IMR-90 (cell line): ENCODE results near the gene MEIOB. TPM values are rescaled to one million over a fixed set of nuclear protein-coding genes. Genes with fewer than 3 reads are reported as not detected.

Experiments
- ATAC-seq: fragments of 200-7000 bp; cut with Tn5 transposase; 2 replicates; pipeline ENCODE4 v1.9.1; 2020; ENCODE audit warnings: low read depth, mild to moderate bottlenecking, moderate library complexity
- BruUV-seq: library from RNA; stranded (reverse); fragments of 400-500 nt; replicated peaks from 2 replicates; lab custom pipeline; 2021; lab: Mats Ljungman, UMichigan
- CTCF ChIA-PET: fragments of 300-600 bp; formaldehyde crosslinking; extraction: SDS; loops from one replicate; lab custom pipeline; 2021; ENCODE audit warnings: antibody characterized with exemption; lab: Yijun Ruan, JAX
- POLR2A ChIA-PET: fragments of 300-600 bp; sonication (Branson Sonifier 250); formaldehyde crosslinking; loops from one replicate; lab custom pipeline; 2022; ENCODE audit warnings: antibody characterized with exemption; ENCODE audit not compliant: unreplicated experiment; lab: Charles Lee
- DNase-seq: peaks from one replicate; pipeline ENCODE4 v3.0.0; 2013
- H2AFZ ChIP-seq: replicated peaks from 2 replicates; pipeline ENCODE3; 2013; ENCODE audit warnings: low read length, mild to moderate bottlenecking; ENCODE audit not compliant: poor library complexity
- H2AK5ac ChIP-seq: 2 replicates; pipeline ENCODE4 v1.6.1; 2013; ENCODE audit warnings: low read depth, low read length, inconsistent platforms
- H2AK9ac ChIP-seq: replicated peaks from 2 replicates; pipeline ENCODE3; 2013; ENCODE audit warnings: mild to moderate bottlenecking, low read depth, low read length, moderate library complexity; ENCODE audit not compliant: poor library complexity
- H2BK120ac ChIP-seq: 2 replicates; pipeline ENCODE4 v1.6.1; 2013; ENCODE audit warnings: low read depth, low read length, inconsistent platforms
- H2BK15ac ChIP-seq: 3 replicates; pipeline ENCODE4 v1.6.1; 2013; ENCODE audit warnings: low read depth, low read length, inconsistent platforms
- H2BK20ac ChIP-seq: 2 replicates; pipeline ENCODE4 v1.6.1; 2013; ENCODE audit warnings: low read depth, mild to moderate bottlenecking, inconsistent platforms, low read length, moderate library complexity
- H2BK5ac ChIP-seq: 2 replicates; pipeline ENCODE4 v1.6.1; 2013; ENCODE audit warnings: mild to moderate bottlenecking, low read depth, low read length, inconsistent platforms; ENCODE audit not compliant: poor library complexity, severe bottlenecking
- H3K14ac ChIP-seq: replicated peaks from 2 replicates; pipeline ENCODE4 v1.6.1; 2013; ENCODE audit warnings: low read depth, low read length, inconsistent platforms
- H3K18ac ChIP-seq: 2 replicates; pipeline ENCODE4 v1.6.1; 2013; ENCODE audit warnings: low read depth, low read length, control low read depth
- H3K23ac ChIP-seq: 2 replicates; pipeline ENCODE4 v1.6.1; 2013; ENCODE audit warnings: low read depth, low read length, inconsistent platforms
- H3K27ac ChIP-seq: 2 replicates; pipeline ENCODE4 v1.5.1; 2013; ENCODE audit warnings: mild to moderate bottlenecking, control low read depth, low read length; ENCODE audit not compliant: insufficient read depth
- H3K27me3 ChIP-seq: 2 replicates; pipeline ENCODE4 v1.6.1; 2013; ENCODE audit warnings: low read length; ENCODE audit not compliant: control insufficient read depth, insufficient read depth
- H3K36me3 ChIP-seq: 2 replicates; pipeline ENCODE4 v1.6.1; 2013; ENCODE audit warnings: low read length, mixed read lengths; ENCODE audit not compliant: control insufficient read depth, insufficient read depth
- H3K4ac ChIP-seq: 2 replicates; pipeline ENCODE4 v1.6.1; 2013; ENCODE audit warnings: low read depth, low read length, inconsistent platforms
- H3K4me1 ChIP-seq: 2 replicates; pipeline ENCODE4 v1.6.1; 2013; ENCODE audit warnings: low read length, mixed read lengths; ENCODE audit not compliant: control insufficient read depth, insufficient read depth
- H3K4me2 ChIP-seq: 2 replicates; pipeline ENCODE4 v1.6.1; 2013; ENCODE audit warnings: low read depth, mild to moderate bottlenecking, control low read depth, low read length, moderate library complexity
- H3K4me3 ChIP-seq: 2 replicates; pipeline ENCODE4 v1.5.1; 2013; ENCODE audit warnings: low read depth, mild to moderate bottlenecking, control low read depth, low read length, moderate library complexity; ENCODE audit not compliant: insufficient read depth
- H3K56ac ChIP-seq: 2 replicates; pipeline ENCODE4 v1.6.1; 2013; ENCODE audit warnings: low read length, inconsistent platforms; ENCODE audit not compliant: insufficient read depth; ENCODE audit errors: extremely low read depth
- H3K79me1 ChIP-seq, 2 experiments: 2 replicates each; pipeline ENCODE4 v1.6.1; 2013; ENCODE audit warnings: low read length in 2 of 2, inconsistent platforms in 1 of 2, low read depth in 1 of 2
- H3K9ac ChIP-seq: 2 replicates; pipeline ENCODE4 v1.6.1; 2013; ENCODE audit warnings: low read depth, low read length, control low read depth
- H3K9me1 ChIP-seq: 2 replicates; pipeline ENCODE4 v1.6.1; 2013; ENCODE audit warnings: low read length, inconsistent platforms; ENCODE audit not compliant: insufficient read depth
- H3K9me3 ChIP-seq: 2 replicates; pipeline ENCODE4 v1.6.1; 2013; ENCODE audit warnings: low read length; ENCODE audit not compliant: control insufficient read depth, insufficient read depth
- H4K20me1 ChIP-seq: 2 replicates; pipeline ENCODE4 v1.6.1; 2013; ENCODE audit warnings: low read length, inconsistent platforms; ENCODE audit not compliant: insufficient read depth
- H4K5ac ChIP-seq: 2 replicates; pipeline ENCODE4 v1.6.1; 2013; ENCODE audit warnings: mild to moderate bottlenecking, low read depth, low read length, control low read depth
- H4K8ac ChIP-seq, 2 experiments: 2 replicates each; pipeline ENCODE4 v1.6.1; 2013; ENCODE audit warnings: low read depth in 2 of 2, low read length in 2 of 2, control low read depth in 1 of 2, inconsistent platforms in 1 of 2
- H4K91ac ChIP-seq: 2 replicates; pipeline ENCODE4 v1.6.1; 2013; ENCODE audit warnings: low read depth, low read length, inconsistent platforms; ENCODE audit not compliant: insufficient read depth
- MAFK ChIP-seq: IDR thresholded peaks from 2 replicates; pipeline ENCODE4 v1.6.1; 2012; ENCODE audit warnings: low read depth, low read length, improper control_type of control experiment
- RFX5 ChIP-seq: IDR thresholded peaks from 2 replicates; pipeline ENCODE4 v1.8.0; 2012; ENCODE audit warnings: low read depth, mild to moderate bottlenecking, low read length, moderate library complexity
- WGBS, 2 experiments: methylation state at CpG; one replicate each; pipeline versions ENCODE4 v1.1.5 to v1.1.7; 2013; ENCODE audit warnings: missing lambda C conversion rate in 2 of 2; ENCODE audit not compliant: insufficient read length in 1 of 2; ENCODE audit errors: extremely low coverage in 2 of 2; 5-methylcytosine and 5-hydroxymethylcytosine counted together
- dilution Hi-C: fragments of 300-500 bp; cut with HindIII; formaldehyde crosslinking; loops from one replicate; pipeline ENCODE4 v1.14.3; 2018; ENCODE audit warnings: low sequenced_read_pairs; ENCODE audit not compliant: unreplicated experiment
- in situ Hi-C: fragments of 300-500 bp; cut with MboI; formaldehyde crosslinking; loops from 3 replicates; pipeline ENCODE4 v1.14.3; 2019; ENCODE audit warnings: low sequenced_read_pairs, inconsistent platforms, mixed read lengths
- intact Hi-C: fragments of 100-400 bp; cut with micrococcal nuclease; formaldehyde crosslinking; loops from 2 replicates; pipeline ENCODE4 v1.10.0; 2022
- polyA plus RNA-seq, 3 experiments: library from polyadenylated mRNA; depleted of rRNA; stranded (reverse); fragments of >200 nt; gene quantifications; 2 replicates each; pipeline ENCODE4 v1.2.3, GENCODE V29; 2012; ENCODE audit warnings: low replicate concordance in 1 of 3
- total RNA-seq: library from RNA; depleted of rRNA; stranded (reverse); fragments of >200 nt; gene quantifications from 2 replicates; pipeline ENCODE4 v1.2.3, GENCODE V29; 2012

MEIOB gene
- total and polyA plus RNA-seq, 2 of the 4 experiments (the other 2 are of a cell fraction): 0.14 TPM; not detected in 1

GRCh38 chr16:1906846-1907165 lies 34.8 kb upstream of the MEIOB start:
- intact Hi-C loops: no loop called here
- ChIA-PET CTCF (no interaction called here), POLR2A (no interaction called here)
- no peak overlapping the region for H3K56ac ChIP-seq
- H4K8ac ChIP-seq: no peak overlapping the region
- no peak; the same call in 1 of the 2 replicates for ATAC-seq
- dilution Hi-C loops: no loop called here
- H2AFZ ChIP-seq: peak overlapping the region; percentile 56
- H3K79me1 ChIP-seq: no peaks in the 10 kb centered on the region
- no peaks in the 10 kb centered on the region for H3K9me3 ChIP-seq
- H2AK5ac ChIP-seq: no peak overlapping the region
- H3K4me1 ChIP-seq: no peaks in the 10 kb centered on the region
- H3K14ac ChIP-seq: no peak overlapping the region
- H3K36me3 ChIP-seq: no peaks in the 10 kb centered on the region
- H4K20me1 ChIP-seq: no peaks in the 10 kb centered on the region
- H2BK15ac ChIP-seq: no peak overlapping the region
- no peak for DNase-seq
- H3K9ac ChIP-seq: no peak overlapping the region
- H3K4me2 ChIP-seq: no peak overlapping the region
- H2BK20ac ChIP-seq: no peak overlapping the region
- H4K5ac ChIP-seq: no peak overlapping the region
- peaks cover 68% of the 10 kb centered on the region for H3K27me3 ChIP-seq
- no TSS peak for BruUV-seq
- H2BK5ac ChIP-seq: no peak overlapping the region
- in situ Hi-C loops: no loop called here
- H4K91ac ChIP-seq: no peak overlapping the region
- TF ChIP-seq RFX5 (no peak), MAFK (peak; percentile 47)
- H3K9me1 ChIP-seq: no peaks in the 10 kb centered on the region
- H3K27ac ChIP-seq: no peak overlapping the region
- no peak overlapping the region for H2AK9ac ChIP-seq
- WGBS, 2 experiments: 53% methylated on average over 3 of the region's 5 CpGs; no CpG with 5 or more reads in 1 of the 2 experiments
- H3K4ac ChIP-seq: no peak overlapping the region
- no peak overlapping the region for H3K18ac ChIP-seq
- no peak overlapping the region for H2BK120ac ChIP-seq
- H3K23ac ChIP-seq: no peak overlapping the region
- H3K4me3 ChIP-seq: no peak overlapping the region
